ENCODE data around the gene SPHK2.
"Not testable (repeated sequence)": the region's sequence is repeated elsewhere in the genome, so short reads cannot be mapped to it uniquely, and the experiment has no call there.

The SPHK2 gene

GRCh38 chr19:48624791-48625723 is 5.8 kb downstream of the SPHK2 start:
- DNase-seq (ENCODE audit: low read depth in 2 of 2), result no peak

- DNase-seq (ENCODE audit: low read depth in 2 of 2), result no peak
Measured at GRCh38 chr19:48625891-48626327, 6.6 kb downstream of the SPHK2 start.

- no peak for DNase-seq (ENCODE audit: low read depth in 2 of 2)
Measured at GRCh38 chr19:48627201-48627864, 8.0 kb downstream of the SPHK2 start.

GRCh38 chr19:48627865-48628314 is 8.6 kb downstream of the SPHK2 start:
- no peak for DNase-seq (ENCODE audit: low read depth in 2 of 2)

- no peak for DNase-seq (ENCODE audit: low read depth in 2 of 2)
Measured at GRCh38 chr19:48628486-48629296, 9.4 kb downstream of the SPHK2 start.

GRCh38 chr19:48629297-48629598 is 9.9 kb downstream of the SPHK2 start:
- DNase-seq (ENCODE audit: low read depth in 2 of 2), result no peak

- no peak for DNase-seq (ENCODE audit: low read depth in 2 of 2)
Measured at GRCh38 chr19:48629599-48630295, 10.4 kb downstream of the SPHK2 start.

- no peak for DNase-seq (ENCODE audit: low read depth in 2 of 2)
Measured at GRCh38 chr19:48630296-48631063, 11.2 kb downstream of the SPHK2 start.

GRCh38 chr19:48631225-48631624 is 11.9 kb downstream of the SPHK2 start:
- no peak for DNase-seq (ENCODE audit: low read depth in 2 of 2)

- DNase-seq (ENCODE audit: low read depth in 2 of 2), result not testable (repeated sequence)
Measured at GRCh38 chr19:48632286-48632685, 13.0 kb downstream of the SPHK2 start.

- DNase-seq (ENCODE audit: low read depth in 2 of 2), result no peak
Measured at GRCh38 chr19:48632692-48633147, 13.4 kb downstream of the SPHK2 start.

- no peak for DNase-seq (ENCODE audit: low read depth in 2 of 2)
Measured at GRCh38 chr19:48633148-48634035, 14.1 kb downstream of the SPHK2 start.

GRCh38 chr19:48634036-48634342 is 14.7 kb downstream of the SPHK2 start:
- no peak for DNase-seq (ENCODE audit: low read depth in 2 of 2)

GRCh38 chr19:48634424-48635262 is 15.3 kb downstream of the SPHK2 start:
- peak; percentile 93 to 95 for DNase-seq (ENCODE audit: low read depth in 2 of 2)

GRCh38 chr19:48635263-48635965 is 16.1 kb downstream of the SPHK2 start:
- DNase-seq (ENCODE audit: low read depth in 2 of 2), result peak; percentile 57 to 74

- DNase-seq (ENCODE audit: low read depth in 2 of 2), result no peak
Measured at GRCh38 chr19:48635966-48636858, 16.9 kb downstream of the SPHK2 start.

GRCh38 chr19:48636859-48637448 is 17.6 kb downstream of the SPHK2 start, which contains the start of gene DBP:
Gene DBP, minus strand, starts transcription at chr19:48637379. Its CDS starts 385 bp downstream, at chr19:48636994.
- DNase-seq (ENCODE audit: low read depth in 2 of 2), result no peak
